ENCODE data around the gene NDUFA6.
A peak's percentile ranks its signal among the peaks of the same experiment; 100 is the strongest.

The NDUFA6 gene

DNA sequence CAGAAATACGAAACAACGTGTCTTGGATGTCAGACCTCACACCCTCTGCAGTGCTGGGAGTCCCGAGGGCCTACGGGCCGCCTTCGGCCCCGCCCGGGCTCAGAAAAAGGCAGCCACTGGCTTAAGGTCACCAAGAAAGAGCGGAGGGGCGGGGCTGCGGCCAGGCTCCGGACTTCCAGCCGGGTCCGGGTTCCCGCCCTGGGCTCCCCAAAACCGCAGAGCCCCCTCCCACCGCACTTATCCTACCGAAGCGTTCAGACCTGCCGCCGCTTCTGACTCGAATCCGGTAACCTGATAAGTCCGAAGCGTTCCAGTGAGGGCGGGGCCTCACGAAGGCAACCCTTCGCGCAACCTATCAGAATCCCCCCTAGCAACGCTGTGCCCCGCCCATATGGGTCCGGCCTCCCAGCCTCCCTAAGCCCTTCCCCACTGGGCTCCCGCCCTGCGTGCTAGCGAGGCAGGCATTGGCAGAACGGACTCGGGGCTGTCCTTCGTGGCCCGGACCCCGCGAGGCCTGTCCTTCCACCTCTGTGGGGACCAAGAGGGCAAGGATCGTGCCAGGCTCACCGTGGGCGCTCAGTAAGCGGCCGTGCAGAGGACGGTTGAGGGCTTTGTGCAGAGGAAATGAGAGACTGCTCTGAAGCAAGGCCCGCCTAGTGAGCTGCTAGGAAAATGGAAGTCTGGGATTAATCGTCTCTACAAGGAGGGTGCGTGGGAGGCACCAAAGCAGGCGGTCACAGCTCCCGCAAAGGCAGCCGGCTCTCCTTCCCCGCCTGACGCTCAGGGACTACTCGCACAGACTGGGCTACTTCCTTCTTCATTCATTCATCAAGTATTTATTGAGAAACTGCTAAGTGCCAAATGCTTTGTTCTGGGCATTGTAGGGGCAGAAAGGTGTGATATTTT, 19.8 kb downstream of the NDUFA6 start, which contains the start of gene NAGA:
Gene NAGA (minus strand): TSS at position 296 of the 906 bp plus-strand sequence. CDS start 515 bp downstream, outside the sequence.
- DNase-seq = peak; percentile 99

DNA sequence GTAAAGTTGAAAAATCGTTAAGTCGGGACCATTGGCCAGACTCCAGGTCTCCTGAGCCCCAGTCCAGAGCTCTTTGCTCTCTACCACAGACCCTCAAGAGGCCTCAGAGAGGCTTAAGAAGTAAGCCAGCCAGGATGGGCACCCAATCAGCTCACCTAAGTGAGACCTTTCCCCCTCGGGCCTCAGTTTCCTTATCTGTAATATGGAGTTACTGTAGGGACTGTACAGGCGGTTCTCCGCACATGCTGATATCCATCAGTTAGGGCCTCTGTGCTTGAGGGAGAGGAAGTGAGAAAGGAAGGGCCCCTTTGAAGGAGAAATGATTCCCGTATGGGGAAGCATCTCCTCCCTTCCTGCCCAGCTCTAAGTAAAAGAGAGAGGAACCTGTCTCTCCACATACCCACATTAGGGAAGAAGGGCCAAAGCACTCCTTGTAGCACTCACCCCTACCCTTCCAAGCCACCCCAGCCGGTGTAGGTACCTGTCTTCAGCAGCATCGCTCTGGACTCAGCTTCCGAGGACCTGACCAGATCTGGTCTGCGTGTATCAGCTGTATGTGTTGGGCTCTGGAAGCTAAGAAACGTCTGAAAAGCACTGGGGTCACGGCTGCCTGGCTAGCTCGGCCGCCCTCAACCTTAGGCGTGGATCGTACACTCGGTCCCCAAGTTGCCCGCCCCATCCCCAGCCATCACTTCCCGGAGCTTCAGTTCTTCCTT, 20.6 kb downstream of the NDUFA6 start:
- DNase-seq = peak; percentile 45

DNA sequence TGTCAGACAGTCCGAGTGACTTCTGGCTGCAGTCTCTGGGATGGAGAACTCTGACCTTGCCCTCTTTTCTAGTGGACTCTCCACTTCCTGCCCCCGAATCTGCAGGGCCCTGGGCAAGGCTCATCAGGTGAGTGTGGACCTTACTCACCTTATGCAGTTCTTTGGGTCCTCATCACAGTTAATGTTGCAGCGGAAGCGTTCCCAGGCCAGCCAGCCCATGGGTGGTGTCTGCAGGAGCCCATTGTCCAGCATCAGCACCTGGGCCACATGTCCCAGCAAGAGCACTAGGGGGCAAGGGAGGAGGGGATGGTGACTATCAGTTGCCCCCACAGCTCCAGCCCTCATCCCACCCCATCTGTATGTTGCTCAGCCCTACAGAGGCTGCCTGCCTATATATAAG, 22.3 kb downstream of the NDUFA6 start:
- no peak for DNase-seq

DNA sequence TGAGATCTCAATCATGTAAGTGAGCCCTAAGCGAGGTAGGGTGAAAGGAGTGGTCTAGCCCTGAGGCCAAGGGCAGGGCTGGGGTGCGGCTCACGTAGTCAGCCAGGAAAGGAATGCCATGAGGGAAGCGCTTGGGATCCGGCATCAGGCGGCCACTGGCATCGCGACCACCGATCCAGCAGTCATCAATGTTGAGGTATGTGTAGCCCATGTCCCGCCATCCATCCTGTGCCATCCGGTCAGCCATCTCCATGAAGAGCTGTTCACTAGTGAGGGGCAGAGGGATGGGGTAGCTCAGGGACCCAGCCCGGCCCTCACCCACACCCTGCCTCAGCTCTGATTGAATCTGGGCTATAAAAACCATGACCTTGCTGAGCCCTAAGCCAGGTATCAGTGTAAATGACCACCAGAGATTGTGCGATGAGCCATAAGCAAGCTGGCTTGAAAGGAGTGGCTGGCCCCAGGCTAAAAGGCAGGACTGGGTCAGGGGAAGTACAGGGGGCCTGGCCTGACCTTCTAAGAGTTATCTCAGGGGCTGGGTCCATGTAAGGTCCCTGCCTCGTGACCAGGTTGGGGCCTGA, 22.8 kb downstream of the NDUFA6 start:
- no peak for DNase-seq

DNA sequence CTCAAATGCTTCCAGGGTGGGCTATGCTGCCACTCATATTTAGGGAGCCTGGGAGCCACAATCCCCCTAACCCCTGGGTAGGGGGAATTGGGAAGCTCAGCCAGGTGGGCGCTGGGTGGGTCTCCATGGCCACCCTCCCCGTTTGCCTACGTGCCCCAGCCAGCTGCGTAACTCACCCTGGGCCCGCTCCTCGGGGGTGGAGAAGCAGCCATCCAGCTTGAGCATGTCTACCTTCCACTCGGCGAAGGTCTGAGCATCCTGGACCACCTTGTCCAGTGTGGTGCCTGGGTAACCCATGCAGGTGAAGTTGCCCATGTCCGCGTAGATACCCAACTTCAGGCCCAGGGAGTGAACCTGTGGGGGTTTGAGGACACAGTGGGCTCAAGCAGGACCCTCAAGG, 23.6 kb downstream of the NDUFA6 start:
- no peak for DNase-seq

DNA sequence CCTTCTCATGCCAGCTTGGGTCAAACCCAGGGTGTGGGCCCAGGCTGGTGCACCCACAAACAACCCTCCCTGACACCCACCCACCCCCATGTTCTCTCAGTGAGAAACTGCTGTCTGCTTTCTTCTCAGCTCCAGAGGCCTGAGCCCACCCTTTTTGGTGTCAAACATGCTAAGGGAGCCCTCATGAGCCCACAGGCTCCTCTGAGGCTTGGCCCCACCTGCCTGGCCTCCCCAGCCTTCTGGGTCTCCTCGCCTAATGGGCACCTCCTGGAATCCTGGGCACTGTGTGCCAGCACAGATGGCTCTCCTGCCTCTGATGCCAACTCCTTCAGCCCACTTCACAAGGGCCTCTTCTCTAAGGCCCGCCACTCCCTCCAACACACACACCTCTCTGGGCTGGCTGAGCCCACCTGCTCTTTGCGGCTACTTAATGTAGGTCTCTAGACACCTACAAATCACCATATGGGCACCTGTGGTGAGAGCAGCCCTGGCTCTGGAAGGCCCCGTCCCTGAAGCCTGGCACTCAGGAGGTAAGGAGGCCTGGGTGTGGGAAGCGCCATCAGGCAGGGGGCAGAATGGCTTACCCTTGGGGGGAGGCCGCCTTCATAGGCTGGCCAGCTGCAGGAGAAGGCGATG, 24.3 kb downstream of the NDUFA6 start:
- DNase-seq = no peak

DNA sequence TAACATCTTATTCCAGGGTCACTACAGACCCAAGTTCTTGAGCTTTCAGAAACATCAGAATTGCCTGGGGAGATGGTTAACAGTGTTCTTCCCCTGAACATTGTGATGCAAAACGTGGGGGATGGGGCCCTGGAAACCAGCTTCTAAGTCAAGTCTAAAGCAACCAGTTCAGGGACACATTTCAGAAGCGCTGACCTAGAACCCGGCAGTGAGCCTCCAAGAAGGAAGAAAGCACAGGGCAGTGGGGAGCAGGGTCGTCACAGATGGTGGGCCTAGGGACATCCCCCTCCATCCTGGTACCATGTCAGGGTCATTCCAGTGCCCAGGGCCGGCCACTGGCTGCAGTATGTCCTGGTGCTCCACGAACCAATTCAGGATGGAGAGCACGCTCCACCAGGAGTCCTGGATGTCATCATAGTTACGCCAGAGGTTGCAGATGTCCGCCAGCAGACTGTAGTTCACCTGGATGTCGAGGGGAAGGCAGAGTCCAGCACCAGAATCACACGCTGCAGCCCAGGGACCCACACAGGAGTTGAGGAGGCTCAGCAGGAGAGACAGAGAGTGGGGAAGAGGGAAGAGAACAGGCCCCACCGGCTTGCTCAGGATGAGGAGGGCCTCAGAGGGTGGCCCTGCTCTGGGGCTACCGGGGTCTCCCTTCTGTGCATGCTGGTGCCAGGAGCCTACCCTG, 25.0 kb downstream of the NDUFA6 start:
- DNase-seq = no peak

DNA sequence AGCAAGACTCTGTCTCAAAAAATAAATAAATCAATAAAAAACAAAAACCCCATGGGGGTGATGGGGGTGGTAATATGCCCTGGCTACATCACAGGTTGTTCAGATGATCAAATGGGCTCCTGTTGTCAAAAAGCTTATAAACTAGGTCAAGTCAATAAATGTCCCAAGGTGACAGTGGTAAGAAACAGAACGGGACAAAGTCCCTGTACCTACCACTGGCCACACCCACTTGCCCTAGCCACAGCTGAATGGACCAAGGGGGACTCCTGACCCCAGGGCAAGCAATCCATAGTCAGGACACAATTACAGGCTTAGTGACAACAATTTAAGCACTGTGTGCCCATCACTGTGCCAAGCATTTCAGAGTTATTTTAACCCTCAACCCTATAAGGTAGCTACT, 25.9 kb downstream of the NDUFA6 start:
- DNase-seq = no peak

DNA sequence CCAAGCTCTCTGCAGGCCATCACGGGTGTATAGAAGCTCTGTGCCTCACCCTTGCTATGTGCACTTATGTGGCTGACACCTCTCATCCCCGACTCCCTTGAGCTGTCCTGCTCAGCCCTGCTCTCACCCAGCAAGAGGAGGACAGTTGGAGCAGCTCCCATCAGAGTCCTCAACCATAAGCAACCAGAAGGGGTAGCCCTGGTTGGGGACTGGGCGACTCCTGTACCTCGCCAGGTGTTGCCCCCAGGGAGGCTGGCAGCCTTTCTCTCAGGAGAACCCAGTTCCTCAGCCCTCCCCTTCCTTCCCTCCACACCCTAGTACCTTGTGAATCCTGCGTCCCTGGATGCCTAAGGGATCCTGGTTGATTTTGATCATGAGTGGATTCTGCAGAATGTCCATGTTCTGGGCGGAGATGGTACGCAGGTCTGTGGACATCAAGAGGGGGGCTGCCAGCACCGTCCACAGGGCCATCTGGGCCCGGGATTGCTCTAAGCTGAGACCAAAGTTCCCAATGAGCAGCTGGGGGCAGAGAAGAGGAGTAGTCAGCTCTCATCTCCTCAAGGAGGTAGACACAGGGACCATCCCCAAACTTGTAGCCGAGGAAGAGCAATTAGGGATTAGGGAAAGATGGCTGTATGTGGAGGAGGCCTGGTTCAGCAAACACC, 27.9 kb downstream of the NDUFA6 start:
- DNase-seq = no peak

DNA sequence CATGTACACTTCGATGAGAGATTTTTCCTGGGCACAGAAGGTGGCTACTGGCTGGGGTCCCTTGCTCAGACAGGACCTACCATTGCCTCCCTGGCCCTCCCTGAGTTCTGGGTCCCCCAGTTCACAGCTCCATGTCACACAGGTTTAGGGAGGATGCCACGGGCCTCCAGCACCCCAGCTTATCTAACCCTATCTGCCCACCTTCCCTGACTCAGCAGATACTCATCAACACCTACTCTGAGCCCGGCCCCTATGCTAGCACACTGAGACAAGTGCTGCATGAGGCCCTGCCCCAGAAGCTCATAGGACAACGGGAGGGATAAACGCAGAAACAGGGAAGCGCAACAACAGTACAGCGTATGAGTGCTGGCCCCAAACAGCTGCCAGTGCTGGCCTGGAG, 29.5 kb downstream of the NDUFA6 start:
- DNase-seq = no peak

DNA sequence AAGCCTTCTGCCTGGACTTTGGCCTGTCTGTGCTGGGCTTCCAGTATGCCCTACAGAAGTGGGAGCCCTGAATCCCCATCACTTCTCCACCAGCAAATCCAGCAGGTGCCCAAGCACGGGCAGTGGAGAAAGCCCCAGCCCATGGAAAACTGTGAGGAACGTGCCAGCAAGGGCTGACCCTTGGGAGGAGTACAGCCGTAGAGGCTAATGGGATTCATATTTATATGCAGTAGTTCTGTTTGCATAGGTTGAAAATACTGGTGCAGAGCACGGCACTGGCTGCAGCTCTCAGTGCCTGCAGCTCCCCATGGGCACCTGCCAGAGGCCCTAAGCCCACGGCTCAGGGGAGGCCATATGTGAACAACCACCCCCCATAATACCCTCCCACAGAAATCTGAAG, 30.1 kb downstream of the NDUFA6 start:
- DNase-seq = no peak

DNA sequence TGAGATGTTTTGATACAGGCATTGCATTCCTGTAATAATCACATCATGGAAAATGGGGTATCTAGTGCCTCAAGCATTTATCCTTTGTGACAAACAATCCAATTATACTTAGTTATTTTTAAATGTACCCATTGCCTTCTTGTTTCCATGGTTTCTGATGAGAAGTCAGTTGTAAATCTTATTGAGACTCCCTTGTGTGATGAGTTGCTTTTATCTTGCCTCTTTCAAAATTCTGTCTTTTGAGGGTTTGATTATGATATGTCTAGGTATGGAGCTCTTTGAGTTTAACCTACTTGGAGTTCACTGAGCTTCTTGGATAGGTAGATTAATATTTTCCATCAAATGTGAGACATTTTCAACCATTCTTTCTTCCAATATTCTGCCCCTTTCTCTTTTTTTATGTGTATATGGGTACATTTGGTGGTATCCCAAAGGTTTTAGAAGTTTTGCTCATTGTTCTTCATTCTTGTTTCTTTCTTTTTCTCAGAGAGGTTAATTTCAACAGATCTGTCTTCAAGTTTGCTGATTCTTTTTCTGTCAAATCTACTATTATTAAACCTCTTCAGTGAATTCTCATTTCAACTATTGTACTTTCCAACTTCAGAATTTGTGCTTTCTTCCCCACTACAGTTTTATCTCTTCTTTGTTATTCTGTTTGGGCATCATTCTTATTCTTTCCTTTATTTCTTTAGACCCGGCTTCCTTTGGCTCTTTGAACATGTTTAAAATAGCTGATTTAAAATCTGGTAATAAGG, 33.6 kb downstream of the NDUFA6 start:
- DNase-seq = no peak

DNA sequence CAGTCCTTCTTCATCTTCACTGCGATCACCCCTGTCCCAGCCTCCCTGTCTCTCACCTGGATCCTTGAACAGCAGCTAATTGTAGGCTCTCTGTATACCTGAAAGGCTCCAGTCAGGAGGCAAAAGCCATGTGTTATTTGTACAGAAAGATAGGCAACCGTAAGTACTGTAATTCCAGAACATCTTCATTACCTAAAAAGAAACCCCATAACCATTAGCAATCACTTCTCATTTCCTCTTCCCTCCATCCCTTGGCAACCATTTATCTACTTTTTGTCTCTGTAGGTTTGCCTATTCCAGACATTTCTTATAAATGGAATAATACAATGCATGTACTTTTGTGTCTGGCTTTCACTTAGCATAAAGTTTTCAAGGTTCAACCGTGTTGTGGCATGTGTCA, 37.8 kb downstream of the NDUFA6 start:
- no peak for DNase-seq

DNA sequence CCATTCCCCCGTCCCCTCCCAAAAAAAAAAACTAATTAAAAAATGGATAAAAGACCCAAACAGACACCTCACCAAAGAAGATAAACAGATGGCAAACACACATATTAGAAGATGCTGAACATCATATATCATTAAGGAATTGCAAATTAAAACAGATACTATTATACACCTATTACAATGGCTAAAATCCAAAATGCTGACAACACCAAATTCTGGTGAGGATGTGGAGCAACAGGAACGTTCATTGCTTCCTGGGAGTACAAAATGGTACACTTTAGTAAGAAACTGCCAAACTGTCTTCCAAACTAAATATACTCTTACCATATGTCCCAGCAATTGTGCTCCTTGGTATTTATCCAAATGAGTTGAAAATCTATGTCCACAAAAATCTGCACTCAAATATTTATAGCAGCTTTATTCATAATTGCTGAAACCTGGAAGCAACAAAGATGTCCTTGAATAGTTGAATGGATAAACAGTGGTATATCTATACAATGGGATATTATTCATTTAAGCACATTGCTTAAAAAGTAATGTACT, 39.9 kb downstream of the NDUFA6 start:
- DNase-seq = no peak

DNA sequence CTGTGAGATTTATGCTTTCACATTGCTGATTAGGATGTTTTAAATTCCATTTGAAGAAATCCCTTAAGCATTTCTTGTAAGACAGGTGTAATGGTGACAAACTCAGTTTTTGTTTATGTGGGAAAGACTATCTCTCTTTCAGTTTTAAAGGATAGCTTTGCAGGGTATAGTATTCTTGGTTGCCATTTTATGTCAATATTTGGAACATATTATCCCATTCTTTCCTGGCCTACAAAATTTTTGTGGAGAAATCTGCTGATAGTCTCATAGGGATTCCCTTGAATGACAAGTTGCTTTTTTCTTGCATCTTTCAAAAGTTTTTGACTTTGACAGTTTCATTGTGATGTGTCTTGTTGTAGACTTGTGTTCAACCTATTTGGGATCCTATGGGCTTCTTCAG, 48.8 kb downstream of the NDUFA6 start:
- DNase-seq = no peak

DNA sequence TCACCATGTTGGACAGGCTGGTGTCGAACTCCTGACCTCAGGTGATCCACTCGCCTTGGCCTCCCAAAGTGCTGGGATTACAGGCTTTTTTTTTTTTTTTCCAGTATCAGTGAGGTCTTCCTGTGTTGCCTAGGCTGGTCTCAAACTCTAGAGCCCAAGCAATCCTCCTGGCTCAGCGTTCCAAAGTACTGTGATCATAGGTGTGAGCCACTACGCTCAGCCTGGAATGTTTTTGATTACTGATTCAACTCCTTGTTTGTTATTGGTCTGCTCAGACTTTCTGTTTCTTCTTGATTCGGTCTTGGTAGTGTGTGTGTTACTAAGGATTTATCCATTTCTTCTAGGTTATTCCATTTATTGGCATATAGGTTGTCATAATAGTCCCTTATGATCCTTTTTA, 51.3 kb downstream of the NDUFA6 start:
- DNase-seq = no peak

Measured in hematopoietic multipotent progenitor cell treated with erythropoietin and hydrocortisone succinate and interleukin-3 and kit ligand, for 8 days (in vitro differentiated cells).